Activated CD8-positive, alpha-beta T cell treated with anti-CD3 and anti-CD28 coated beads for 36 hours (primary cell): ENCODE results near the gene HINFP. TPM values are rescaled to one million over a fixed set of nuclear protein-coding genes. Genes with fewer than 3 reads are reported as not detected.

Experiments used
- ATAC-seq: fragments of 200-7000 bp; cut with Tn5 transposase; one replicate; pipeline ENCODE4 v1.10.0; 2021; ENCODE audit warnings: mild to moderate bottlenecking, moderate library complexity
- CTCF ChIA-PET: fragments of 350-600 bp; sonication (Branson Sonifier 250); formaldehyde crosslinking; loops from one replicate; lab custom pipeline; 2021; ENCODE audit warnings: antibody characterized with exemption; lab: Charles Lee
- POLR2A ChIA-PET: fragments of 350-600 bp; sonication (Branson Sonifier 250); formaldehyde crosslinking; loops from one replicate; lab custom pipeline; 2021; ENCODE audit warnings: antibody characterized with exemption; lab: Charles Lee
- DNase-seq: peaks from one replicate; pipeline ENCODE4 v3.0.0-alpha.2; 2020
- H3K27ac Mint-ChIP-seq: one replicate; pipeline ENCODE4 v1.8.0; 2021; ENCODE audit warnings: mild to moderate bottlenecking, mixed read lengths
- H3K27me3 Mint-ChIP-seq: one replicate; pipeline ENCODE4 v1.8.0; 2021; ENCODE audit warnings: mixed read lengths
- H3K36me3 Mint-ChIP-seq: one replicate; pipeline ENCODE4 v1.8.0; 2021; ENCODE audit warnings: low read depth, mixed read lengths
- H3K4me1 Mint-ChIP-seq: one replicate; pipeline ENCODE4 v1.8.0; 2021; ENCODE audit warnings: low read depth, mixed read lengths
- H3K4me3 Mint-ChIP-seq: one replicate; pipeline ENCODE4 v1.8.0; 2021; ENCODE audit warnings: mild to moderate bottlenecking, moderate library complexity, mixed read lengths
- H3K9me3 Mint-ChIP-seq: one replicate; pipeline ENCODE4 v1.8.0; 2021; ENCODE audit warnings: mixed read lengths
- intact Hi-C: fragments of 100-400 bp; cut with micrococcal nuclease; formaldehyde crosslinking; loops from one replicate; pipeline ENCODE4 v1.10.0; 2022
- total RNA-seq, 2 experiments: library from RNA; stranded (reverse); gene quantifications; one replicate each; pipeline ENCODE4 v1.2.3, GENCODE V29; 2021
- TF ChIP-seq, protein P1 (sequence below): fragments of 200-600 bp; IDR thresholded peaks from one replicate; pipeline ENCODE4 v1.8.0; 2022; ENCODE audit warnings: antibody characterized with exemption, mild to moderate bottlenecking

The HINFP gene
- total RNA-seq, 2 experiments from 2014 or later, result 23.9 to 26.5 TPM

DNA sequence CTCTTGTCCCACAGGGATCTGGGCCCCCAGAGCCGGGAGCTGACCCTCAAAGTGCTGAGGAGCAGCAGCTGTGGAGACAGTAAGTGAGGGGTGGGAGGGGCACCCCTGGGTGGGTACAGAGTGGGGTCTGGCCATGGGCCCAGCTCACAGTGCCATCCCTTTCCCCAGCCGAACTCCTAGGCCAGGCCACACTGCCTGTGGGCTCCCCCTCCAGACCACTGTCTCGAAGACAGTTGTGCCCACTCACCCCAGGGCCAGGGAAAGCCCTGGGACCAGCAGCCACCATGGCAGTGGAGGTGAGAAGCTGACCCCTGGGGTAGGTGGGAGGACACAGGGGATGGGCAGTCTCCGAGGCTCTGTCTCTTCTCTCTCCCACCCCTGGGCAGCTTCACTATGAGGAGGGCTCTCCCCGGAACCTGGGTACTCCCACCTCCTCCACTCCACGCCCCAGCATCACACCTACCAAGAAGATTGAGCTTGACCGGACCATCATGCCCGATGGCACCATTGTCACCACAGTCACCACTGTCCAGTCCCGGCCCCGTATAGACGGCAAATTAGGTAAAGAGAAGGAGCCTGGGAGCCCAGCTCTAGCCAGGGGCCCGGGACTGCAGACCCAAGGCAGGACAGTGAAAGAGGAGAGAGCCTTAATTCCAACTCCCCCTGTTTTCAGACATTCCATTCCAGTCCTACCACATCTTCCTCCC lies 8.9 kb upstream of the HINFP start:
- ChIA-PET POLR2A (interaction anchor here (1.1 to 9.7 kb wide), 5 partner anchors 9 to 115 kb away, joined by 4 to 107 read pairs (median 6); partner anchors contain the start of genes CENATAC and HINFP), CTCF (interaction anchor here (0.8 kb wide), 1 partner anchor 268 kb away, joined by 3 read pairs; no protein-coding TSS in a partner anchor)
- H3K9me3 Mint-ChIP-seq, result no peaks in the 10 kb centered on the region
- H3K4me3 Mint-ChIP-seq, result no peak overlapping the region
- TF ChIP-seq, protein P1, sequence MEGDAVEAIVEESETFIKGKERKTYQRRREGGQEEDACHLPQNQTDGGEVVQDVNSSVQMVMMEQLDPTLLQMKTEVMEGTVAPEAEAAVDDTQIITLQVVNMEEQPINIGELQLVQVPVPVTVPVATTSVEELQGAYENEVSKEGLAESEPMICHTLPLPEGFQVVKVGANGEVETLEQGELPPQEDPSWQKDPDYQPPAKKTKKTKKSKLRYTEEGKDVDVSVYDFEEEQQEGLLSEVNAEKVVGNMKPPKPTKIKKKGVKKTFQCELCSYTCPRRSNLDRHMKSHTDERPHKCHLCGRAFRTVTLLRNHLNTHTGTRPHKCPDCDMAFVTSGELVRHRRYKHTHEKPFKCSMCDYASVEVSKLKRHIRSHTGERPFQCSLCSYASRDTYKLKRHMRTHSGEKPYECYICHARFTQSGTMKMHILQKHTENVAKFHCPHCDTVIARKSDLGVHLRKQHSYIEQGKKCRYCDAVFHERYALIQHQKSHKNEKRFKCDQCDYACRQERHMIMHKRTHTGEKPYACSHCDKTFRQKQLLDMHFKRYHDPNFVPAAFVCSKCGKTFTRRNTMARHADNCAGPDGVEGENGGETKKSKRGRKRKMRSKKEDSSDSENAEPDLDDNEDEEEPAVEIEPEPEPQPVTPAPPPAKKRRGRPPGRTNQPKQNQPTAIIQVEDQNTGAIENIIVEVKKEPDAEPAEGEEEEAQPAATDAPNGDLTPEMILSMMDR, result no peak
- H3K36me3 Mint-ChIP-seq, result peaks cover 41% of the 10 kb centered on the region
- no peaks in the 10 kb centered on the region for H3K27me3 Mint-ChIP-seq
- H3K4me1 Mint-ChIP-seq, result peaks cover 42% of the 10 kb centered on the region
- ATAC-seq (no peak), DNase-seq (no peak)
- H3K27ac Mint-ChIP-seq, result peak overlapping the region; percentile 56
- intact Hi-C loops, result no loop called here

DNA sequence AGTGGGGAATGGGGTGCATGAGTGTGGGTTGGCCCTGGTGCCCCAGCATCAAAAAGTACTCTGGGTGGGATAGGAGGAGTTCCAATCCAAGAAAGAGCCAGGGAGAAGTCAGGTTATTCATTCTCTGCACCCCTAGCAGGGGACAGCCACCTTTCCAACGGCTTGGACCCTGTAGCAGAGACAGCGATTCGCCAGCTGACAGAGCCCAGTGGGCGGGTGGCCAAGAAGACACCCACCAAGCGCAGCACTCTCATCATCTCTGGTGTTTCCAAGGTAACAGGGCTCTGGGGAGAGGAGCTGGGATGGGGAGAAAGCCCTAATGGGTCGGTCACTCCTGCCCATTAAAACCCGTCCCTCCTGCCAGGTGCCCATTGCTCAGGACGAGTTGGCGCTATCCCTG lies 7.7 kb upstream of the HINFP start:
- ChIA-PET CTCF (no interaction called here), POLR2A (interaction anchor here (0.8 kb wide), 1 partner anchor 65 kb away, joined by 3 read pairs; no protein-coding TSS in a partner anchor)
- intact Hi-C loops, result no loop called here
- no peak for ATAC-seq
- Mint-ChIP-seq H3K36me3 (peaks cover 45% of the 10 kb centered on the region), H3K9me3 (no peaks in the 10 kb centered on the region), H3K27ac (peak overlapping the region; percentile 56), H3K27me3 (no peaks in the 10 kb centered on the region), H3K4me3 (no peak overlapping the region), H3K4me1 (peaks cover 39% of the 10 kb centered on the region)
- TF ChIP-seq, protein P1, result no peak
- no peak for DNase-seq

DNA sequence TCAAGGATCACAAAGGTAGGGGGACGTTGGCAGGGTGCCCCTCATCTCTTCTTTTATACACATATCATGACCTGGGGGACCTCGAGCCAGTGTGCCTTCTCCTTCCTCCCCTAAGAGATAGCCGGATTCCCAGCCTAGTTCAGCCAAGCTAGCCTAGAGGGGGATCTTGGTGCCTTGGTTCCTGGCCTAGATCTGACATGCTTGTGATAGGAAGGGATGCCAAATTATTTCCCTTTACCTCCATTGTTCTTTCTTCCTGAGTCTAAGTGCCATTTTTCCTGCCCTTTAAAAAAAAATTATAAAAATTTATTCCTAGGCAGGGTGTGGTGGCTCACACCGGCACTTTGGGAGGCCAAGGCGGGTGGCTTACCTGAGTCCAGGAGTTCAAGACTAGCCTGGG lies 7.0 kb upstream of the HINFP start:
- POLR2A ChIA-PET, result interaction anchor here (0.8 to 2.9 kb wide), 2 partner anchors 8 to 66 kb away, joined by 3 to 19 read pairs; partner anchors contain the start of gene C2CD2L

DNA sequence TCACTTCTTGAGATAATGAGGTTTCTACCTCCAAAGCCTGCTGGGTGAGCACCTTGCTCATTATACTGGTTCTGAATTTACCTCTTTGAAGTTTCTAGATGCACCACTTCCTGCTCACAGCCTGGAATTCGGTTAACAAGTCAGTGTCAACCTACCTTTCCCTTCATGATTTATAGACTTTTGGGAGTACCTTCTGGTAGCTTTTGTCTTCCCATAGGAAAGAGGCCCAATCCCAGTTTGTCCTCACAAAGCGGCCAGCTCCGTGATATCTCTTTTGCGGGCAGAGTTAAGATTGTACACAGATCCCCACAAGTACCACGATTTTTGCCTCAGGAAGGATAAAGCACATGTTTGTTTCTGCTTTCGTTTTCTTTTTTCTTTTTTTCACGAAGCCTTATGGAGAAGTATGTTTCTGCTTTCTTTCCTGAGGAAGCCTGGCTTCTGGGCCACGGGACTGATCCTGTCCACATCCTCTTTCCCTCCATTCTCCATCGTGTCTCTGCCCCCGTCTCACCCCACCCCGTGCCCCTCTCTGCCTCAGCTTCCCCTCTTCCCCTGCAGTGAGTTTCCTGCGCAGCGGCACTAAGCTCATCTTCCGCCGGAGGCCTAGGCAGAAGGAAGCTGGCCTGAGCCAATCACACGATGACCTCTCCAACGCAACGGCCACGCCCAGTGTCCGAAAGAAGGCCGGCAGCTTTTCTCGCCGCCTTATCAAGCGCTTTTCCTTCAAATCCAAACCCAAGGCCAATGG lies 5.7 kb upstream of the HINFP start:
- H3K27me3 Mint-ChIP-seq, result no peaks in the 10 kb centered on the region
- peak overlapping the region; percentile 73 for H3K4me3 Mint-ChIP-seq
- peak overlapping the region; percentile 96 for H3K27ac Mint-ChIP-seq
- ChIA-PET POLR2A (interaction anchor here (0.9 to 2.9 kb wide), 9 partner anchors 10 to 222 kb away, joined by 3 to 19 read pairs (median 4); partner anchors contain the start of genes C2CD2L, HMBS and TRAPPC4), CTCF (interaction anchor here (0.8 to 1.9 kb wide), 4 partner anchors 9 to 207 kb away, joined by 3 to 7 read pairs (median 4); partner anchors contain the start of gene C2CD2L)
- H3K9me3 Mint-ChIP-seq, result no peaks in the 10 kb centered on the region
- DNase-seq (peak; percentile 52), ATAC-seq (peak; percentile 71)
- intact Hi-C loops, result no loop called here
- H3K4me1 Mint-ChIP-seq, result peaks cover 28% of the 10 kb centered on the region
- peaks cover 43% of the 10 kb centered on the region for H3K36me3 Mint-ChIP-seq
- TF ChIP-seq, protein P1, result no peak

More for the DNA sequence above, 7.0 kb upstream of the HINFP start:
- Mint-ChIP-seq H3K9me3 (no peaks in the 10 kb centered on the region), H3K4me1 (peaks cover 33% of the 10 kb centered on the region), H3K36me3 (peaks cover 45% of the 10 kb centered on the region), H3K27ac (peak overlapping the region; percentile 96), H3K27me3 (no peaks in the 10 kb centered on the region), H3K4me3 (no peak overlapping the region)
- DNase-seq, result no peak
- intact Hi-C loops, result no loop called here
- TF ChIP-seq, protein P1, result no peak
- ATAC-seq, result no peak
- CTCF ChIA-PET, result interaction anchor here (1.9 kb wide), 1 partner anchor 82 kb away, joined by 7 read pairs; no protein-coding TSS in a partner anchor
